Natural killer cell (primary cell): ENCODE measurements around the gene UAP1L1. TPM values are rescaled to one million over a fixed set of nuclear protein-coding genes. Genes with fewer than 3 reads are reported as not detected.

Experiments
- ATAC-seq, 3 donors: fragments of 150-1000 bp in 2 of 3; fragments of 200-7000 bp in 1 of 3; cut with Tn5 transposase; 1 replicate in 1 of 3; 2 replicates in 2 of 3; pipeline ENCODE4 v1.10.0; 2021; ENCODE audit warnings: mild to moderate bottlenecking in 2 of 3, moderate library complexity in 2 of 3
- DNase-seq, 2 donors: peaks; one replicate each; pipeline versions ENCODE4 v3.0.0 to v3.0.0-alpha.2; 2013 to 2021; ENCODE audit warnings: mixed read lengths in 1 of 2
- H3K27ac ChIP-seq: one replicate; pipeline ENCODE4 v1.5.1; 2013; ENCODE audit warnings: mild to moderate bottlenecking, low read length
- H3K27me3 ChIP-seq: one replicate; pipeline ENCODE4 v1.6.1; 2013; ENCODE audit warnings: low read length; ENCODE audit not compliant: control insufficient read depth, insufficient read depth
- H3K36me3 ChIP-seq: one replicate; pipeline ENCODE4 v1.6.1; 2013; ENCODE audit warnings: low read length; ENCODE audit not compliant: control insufficient read depth, insufficient read depth
- H3K4me1 ChIP-seq: one replicate; pipeline ENCODE4 v1.6.1; 2013; ENCODE audit warnings: low read length; ENCODE audit not compliant: control insufficient read depth, insufficient read depth
- H3K4me3 ChIP-seq: one replicate; pipeline ENCODE4 v1.5.1; 2013; ENCODE audit warnings: low read length
- H3K9me3 ChIP-seq: one replicate; pipeline ENCODE4 v1.6.1; 2013; ENCODE audit warnings: low read length; ENCODE audit not compliant: control insufficient read depth, insufficient read depth
- H3K27ac Mint-ChIP-seq, 2 donors: one replicate each; pipeline ENCODE4 v1.8.0; 2022; ENCODE audit warnings: mild to moderate bottlenecking in 2 of 2, mixed read lengths in 2 of 2, moderate library complexity in 1 of 2
- H3K27me3 Mint-ChIP-seq, 2 donors: one replicate each; pipeline ENCODE4 v1.8.0; 2022; ENCODE audit warnings: low read depth in 2 of 2, mixed read lengths in 2 of 2
- H3K36me3 Mint-ChIP-seq: one replicate; pipeline ENCODE4 v1.8.0; 2022; ENCODE audit warnings: mixed read lengths
- H3K4me1 Mint-ChIP-seq, 2 donors: one replicate each; pipeline ENCODE4 v1.8.0; 2022; ENCODE audit warnings: mixed read lengths in 2 of 2
- H3K4me3 Mint-ChIP-seq: one replicate; pipeline ENCODE4 v1.8.0; 2022; ENCODE audit warnings: mild to moderate bottlenecking, moderate library complexity, mixed read lengths
- H3K9me3 Mint-ChIP-seq, 2 donors: one replicate each; pipeline ENCODE4 v1.8.0; 2022; ENCODE audit warnings: mixed read lengths in 2 of 2
- WGBS: methylation state at CpG from one replicate; pipeline ENCODE4 v1.1.7; 2013; ENCODE audit warnings: missing lambda C conversion rate; ENCODE audit not compliant: insufficient coverage; 5-methylcytosine and 5-hydroxymethylcytosine counted together
- intact Hi-C: fragments of 100-400 bp; cut with micrococcal nuclease; formaldehyde crosslinking; loops from one replicate; pipeline ENCODE4 v1.14.2; 2022
- total RNA-seq, 4 donors: library from RNA; stranded (reverse); fragments of 120-200 nt in 1 of 4; gene quantifications; one replicate each; pipeline versions ENCODE4 v1.2.3 to v1.2.4, GENCODE V29; 2013 to 2022
- TF ChIP-seq, protein P1 (sequence below): fragments of 200-600 bp; IDR thresholded peaks from one replicate; pipeline ENCODE4 v1.8.0; 2022; ENCODE audit warnings: antibody characterized with exemption

Gene UAP1L1
- total RNA-seq, 3 donors from 2014 or later (not counting 1 experiment from before 2014, with no cell fraction given) = 10.5 to 25.8 (median 19.3) TPM

GRCh38 chr9:137082222-137082924 lies 5.1 kb downstream of the UAP1L1 start:
- no peak for ATAC-seq
- H3K27me3 ChIP-seq = no peaks in the 10 kb centered on the region
- peaks cover 26% of the 10 kb centered on the region for H3K4me1 ChIP-seq
- Mint-ChIP-seq H3K27ac (no peak overlapping the region), H3K9me3 (no peaks in the 10 kb centered on the region), H3K4me1 (peaks cover 6 to 8% of the 10 kb centered on the region in 2 donors), H3K27me3 (no peaks in the 10 kb centered on the region), H3K36me3 (no peaks in the 10 kb centered on the region), H3K4me3 (no peak overlapping the region)
- TF ChIP-seq, protein P1, sequence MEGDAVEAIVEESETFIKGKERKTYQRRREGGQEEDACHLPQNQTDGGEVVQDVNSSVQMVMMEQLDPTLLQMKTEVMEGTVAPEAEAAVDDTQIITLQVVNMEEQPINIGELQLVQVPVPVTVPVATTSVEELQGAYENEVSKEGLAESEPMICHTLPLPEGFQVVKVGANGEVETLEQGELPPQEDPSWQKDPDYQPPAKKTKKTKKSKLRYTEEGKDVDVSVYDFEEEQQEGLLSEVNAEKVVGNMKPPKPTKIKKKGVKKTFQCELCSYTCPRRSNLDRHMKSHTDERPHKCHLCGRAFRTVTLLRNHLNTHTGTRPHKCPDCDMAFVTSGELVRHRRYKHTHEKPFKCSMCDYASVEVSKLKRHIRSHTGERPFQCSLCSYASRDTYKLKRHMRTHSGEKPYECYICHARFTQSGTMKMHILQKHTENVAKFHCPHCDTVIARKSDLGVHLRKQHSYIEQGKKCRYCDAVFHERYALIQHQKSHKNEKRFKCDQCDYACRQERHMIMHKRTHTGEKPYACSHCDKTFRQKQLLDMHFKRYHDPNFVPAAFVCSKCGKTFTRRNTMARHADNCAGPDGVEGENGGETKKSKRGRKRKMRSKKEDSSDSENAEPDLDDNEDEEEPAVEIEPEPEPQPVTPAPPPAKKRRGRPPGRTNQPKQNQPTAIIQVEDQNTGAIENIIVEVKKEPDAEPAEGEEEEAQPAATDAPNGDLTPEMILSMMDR = no peak
- WGBS = 97% methylated on average over 16 of the region's 16 CpGs
- peaks cover 2% of the 10 kb centered on the region for H3K36me3 ChIP-seq
- DNase-seq = no peak
- H3K27ac ChIP-seq = no peak overlapping the region
- intact Hi-C loops = no loop called here
- no peaks in the 10 kb centered on the region for H3K9me3 ChIP-seq
- no peak overlapping the region for H3K4me3 ChIP-seq

- TF ChIP-seq, protein P1 = no peak
- Histone ChIP-seq H3K27ac (no peak overlapping the region), H3K4me3 (no peak overlapping the region), H3K27me3 (no peaks in the 10 kb centered on the region), H3K36me3 (peaks cover 2% of the 10 kb centered on the region), H3K4me1 (peaks cover 29% of the 10 kb centered on the region), H3K9me3 (no peaks in the 10 kb centered on the region)
- Mint-ChIP-seq H3K4me3 (no peak overlapping the region), H3K27me3 (no peaks in the 10 kb centered on the region), H3K9me3 (no peaks in the 10 kb centered on the region), H3K4me1 (peaks cover 11 to 14% of the 10 kb centered on the region in 2 donors), H3K27ac (no peak overlapping the region), H3K36me3 (no peaks in the 10 kb centered on the region)
- intact Hi-C loops = no loop called here
- WGBS = 82% methylated on average over 8 of the region's 8 CpGs
- DNase-seq (no peak), ATAC-seq (no peak)
Measured at GRCh38 chr9:137082925-137083290, 5.6 kb downstream of the UAP1L1 start.

DNA sequence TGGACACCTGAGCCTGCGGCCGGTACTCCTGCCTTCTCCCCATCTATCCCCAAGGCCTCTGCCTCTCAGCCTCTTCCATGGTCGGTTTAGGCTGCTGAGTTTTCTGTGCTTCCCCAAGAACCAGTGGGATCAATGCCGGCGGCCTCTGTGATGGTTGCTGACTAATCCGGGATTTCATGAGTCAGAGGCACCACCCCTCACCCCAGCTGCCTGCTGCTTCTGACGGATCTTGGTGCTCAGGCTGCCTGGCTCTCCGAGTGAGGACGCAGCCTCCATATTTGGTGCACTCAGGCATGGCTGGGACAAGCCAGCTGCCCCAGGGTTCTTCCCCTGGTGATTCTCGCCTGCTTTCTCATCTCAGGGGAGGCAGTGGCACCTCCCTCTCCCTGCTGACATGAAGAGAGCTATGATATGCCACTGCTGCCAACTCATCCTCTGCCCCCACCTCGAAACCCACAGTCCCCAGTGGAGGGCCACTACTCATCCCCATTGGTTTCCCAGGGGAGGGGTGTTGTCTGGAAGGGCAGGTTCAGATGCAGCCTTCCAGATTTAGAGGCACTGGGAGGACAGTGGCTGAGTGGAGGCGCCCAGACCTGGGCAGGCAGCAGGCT lies 6.2 kb downstream of the UAP1L1 start:
- intact Hi-C loops = no loop called here
- Histone ChIP-seq H3K9me3 (no peaks in the 10 kb centered on the region), H3K4me1 (peaks cover 23% of the 10 kb centered on the region), H3K4me3 (no peak overlapping the region), H3K36me3 (peaks cover 2% of the 10 kb centered on the region), H3K27me3 (no peaks in the 10 kb centered on the region), H3K27ac (no peak overlapping the region)
- Mint-ChIP-seq H3K27me3 (no peaks in the 10 kb centered on the region), H3K27ac (no peak overlapping the region), H3K4me1 (peaks cover 15 to 17% of the 10 kb centered on the region in 2 donors), H3K9me3 (no peaks in the 10 kb centered on the region), H3K4me3 (no peak overlapping the region), H3K36me3 (no peaks in the 10 kb centered on the region)
- WGBS = 80% methylated on average over 11 of the region's 12 CpGs
- TF ChIP-seq, protein P1 = no peak
- no peak for ATAC-seq
- DNase-seq = no peak
